GM19372 (cell line): ENCODE measurements around the gene METTL1.
"Not testable (repeated sequence)": the region's sequence is repeated elsewhere in the genome, so short reads cannot be mapped to it uniquely, and the experiment has no call there.

Experiments used
- ATAC-seq: cut with Tn5 transposase; IDR thresholded peaks from one replicate; pipeline ENCODE4 v1.9.1; 2021; ENCODE audit warnings: mild to moderate bottlenecking, low read depth, moderate library complexity; ENCODE audit not compliant: unreplicated experiment

Gene METTL1

GRCh38 chr12:57726151-57726883 is 45.6 kb downstream of the METTL1 start:
- ATAC-seq, result no peak

GRCh38 chr12:57725851-57726150 is 46.1 kb downstream of the METTL1 start:
- no peak for ATAC-seq

- ATAC-seq, result no peak
These were observed 46.8 kb downstream of the METTL1 start for GRCh38 chr12:57724936-57725740.

GRCh38 chr12:57724003-57724935 is 47.6 kb downstream of the METTL1 start:
- ATAC-seq, result no peak

GRCh38 chr12:57723630-57723962 is 48.3 kb downstream of the METTL1 start:
- ATAC-seq, result no peak

GRCh38 chr12:57722716-57723629 is 48.9 kb downstream of the METTL1 start:
- no peak for ATAC-seq

- ATAC-seq, result not testable (repeated sequence)
These were observed 49.9 kb downstream of the METTL1 start for GRCh38 chr12:57721846-57722608.

GRCh38 chr12:57720606-57721595 is 51.0 kb downstream of the METTL1 start:
- no peak for ATAC-seq

- ATAC-seq, result no peak
These were observed 51.9 kb downstream of the METTL1 start for GRCh38 chr12:57719777-57720605.

GRCh38 chr12:57718641-57719528 is 53.0 kb downstream of the METTL1 start:
- no peak for ATAC-seq
